Measurements from ENCODE around the gene WNT1.

GRCh38 chr12:48995086-48995879, 17.2 kb downstream of the WNT1 start:
- TF ChIP-seq EZH2 (IDR thresholded peaks at IDR 0.05; ENCODE audit: low read length, missing control alignments) = peak; percentile 51
- TF ChIP-seq, protein P1, sequence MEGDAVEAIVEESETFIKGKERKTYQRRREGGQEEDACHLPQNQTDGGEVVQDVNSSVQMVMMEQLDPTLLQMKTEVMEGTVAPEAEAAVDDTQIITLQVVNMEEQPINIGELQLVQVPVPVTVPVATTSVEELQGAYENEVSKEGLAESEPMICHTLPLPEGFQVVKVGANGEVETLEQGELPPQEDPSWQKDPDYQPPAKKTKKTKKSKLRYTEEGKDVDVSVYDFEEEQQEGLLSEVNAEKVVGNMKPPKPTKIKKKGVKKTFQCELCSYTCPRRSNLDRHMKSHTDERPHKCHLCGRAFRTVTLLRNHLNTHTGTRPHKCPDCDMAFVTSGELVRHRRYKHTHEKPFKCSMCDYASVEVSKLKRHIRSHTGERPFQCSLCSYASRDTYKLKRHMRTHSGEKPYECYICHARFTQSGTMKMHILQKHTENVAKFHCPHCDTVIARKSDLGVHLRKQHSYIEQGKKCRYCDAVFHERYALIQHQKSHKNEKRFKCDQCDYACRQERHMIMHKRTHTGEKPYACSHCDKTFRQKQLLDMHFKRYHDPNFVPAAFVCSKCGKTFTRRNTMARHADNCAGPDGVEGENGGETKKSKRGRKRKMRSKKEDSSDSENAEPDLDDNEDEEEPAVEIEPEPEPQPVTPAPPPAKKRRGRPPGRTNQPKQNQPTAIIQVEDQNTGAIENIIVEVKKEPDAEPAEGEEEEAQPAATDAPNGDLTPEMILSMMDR (conservative IDR thresholded peaks at IDR 0.05 in 1 of 2, IDR thresholded peaks at IDR 0.05 in 1 of 2; ENCODE audit: low read depth in 1 of 2, low read length in 2 of 2) = peak; percentile 72 to 81

Data from fibroblast of lung (primary cell).